IMR-90 (cell line): ENCODE data around the gene MED17. TPM values are rescaled to one million over a fixed set of nuclear protein-coding genes. Genes with fewer than 3 reads are reported as not detected.

Source experiments
- ATAC-seq: fragments of 200-7000 bp; cut with Tn5 transposase; 2 replicates; pipeline ENCODE4 v1.9.1; 2020; ENCODE audit warnings: low read depth, mild to moderate bottlenecking, moderate library complexity
- BruUV-seq: library from RNA; stranded (reverse); fragments of 400-500 nt; replicated peaks from 2 replicates; lab custom pipeline; 2021; lab: Mats Ljungman, UMichigan
- CTCF ChIA-PET: fragments of 300-600 bp; formaldehyde crosslinking; extraction: SDS; loops from one replicate; lab custom pipeline; 2021; ENCODE audit warnings: antibody characterized with exemption; lab: Yijun Ruan, JAX
- POLR2A ChIA-PET: fragments of 300-600 bp; sonication (Branson Sonifier 250); formaldehyde crosslinking; loops from one replicate; lab custom pipeline; 2022; ENCODE audit warnings: antibody characterized with exemption; ENCODE audit not compliant: unreplicated experiment; lab: Charles Lee
- DNase-seq: peaks from one replicate; pipeline ENCODE4 v3.0.0; 2013
- H2AFZ ChIP-seq: replicated peaks from 2 replicates; pipeline ENCODE3; 2013; ENCODE audit warnings: low read length, mild to moderate bottlenecking; ENCODE audit not compliant: poor library complexity
- H2AK5ac ChIP-seq: 2 replicates; pipeline ENCODE4 v1.6.1; 2013; ENCODE audit warnings: low read depth, low read length, inconsistent platforms
- H2AK9ac ChIP-seq: replicated peaks from 2 replicates; pipeline ENCODE3; 2013; ENCODE audit warnings: mild to moderate bottlenecking, low read depth, low read length, moderate library complexity; ENCODE audit not compliant: poor library complexity
- H2BK120ac ChIP-seq: 2 replicates; pipeline ENCODE4 v1.6.1; 2013; ENCODE audit warnings: low read depth, low read length, inconsistent platforms
- H2BK15ac ChIP-seq: 3 replicates; pipeline ENCODE4 v1.6.1; 2013; ENCODE audit warnings: low read depth, low read length, inconsistent platforms
- H2BK20ac ChIP-seq: 2 replicates; pipeline ENCODE4 v1.6.1; 2013; ENCODE audit warnings: low read depth, mild to moderate bottlenecking, inconsistent platforms, low read length, moderate library complexity
- H2BK5ac ChIP-seq: 2 replicates; pipeline ENCODE4 v1.6.1; 2013; ENCODE audit warnings: mild to moderate bottlenecking, low read depth, low read length, inconsistent platforms; ENCODE audit not compliant: poor library complexity, severe bottlenecking
- H3K14ac ChIP-seq: replicated peaks from 2 replicates; pipeline ENCODE4 v1.6.1; 2013; ENCODE audit warnings: low read depth, low read length, inconsistent platforms
- H3K18ac ChIP-seq: 2 replicates; pipeline ENCODE4 v1.6.1; 2013; ENCODE audit warnings: low read depth, low read length, control low read depth
- H3K23ac ChIP-seq: 2 replicates; pipeline ENCODE4 v1.6.1; 2013; ENCODE audit warnings: low read depth, low read length, inconsistent platforms
- H3K27ac ChIP-seq: 2 replicates; pipeline ENCODE4 v1.5.1; 2013; ENCODE audit warnings: mild to moderate bottlenecking, control low read depth, low read length; ENCODE audit not compliant: insufficient read depth
- H3K27me3 ChIP-seq: 2 replicates; pipeline ENCODE4 v1.6.1; 2013; ENCODE audit warnings: low read length; ENCODE audit not compliant: control insufficient read depth, insufficient read depth
- H3K36me3 ChIP-seq: 2 replicates; pipeline ENCODE4 v1.6.1; 2013; ENCODE audit warnings: low read length, mixed read lengths; ENCODE audit not compliant: control insufficient read depth, insufficient read depth
- H3K4ac ChIP-seq: 2 replicates; pipeline ENCODE4 v1.6.1; 2013; ENCODE audit warnings: low read depth, low read length, inconsistent platforms
- H3K4me1 ChIP-seq: 2 replicates; pipeline ENCODE4 v1.6.1; 2013; ENCODE audit warnings: low read length, mixed read lengths; ENCODE audit not compliant: control insufficient read depth, insufficient read depth
- H3K4me2 ChIP-seq: 2 replicates; pipeline ENCODE4 v1.6.1; 2013; ENCODE audit warnings: low read depth, mild to moderate bottlenecking, control low read depth, low read length, moderate library complexity
- H3K4me3 ChIP-seq: 2 replicates; pipeline ENCODE4 v1.5.1; 2013; ENCODE audit warnings: low read depth, mild to moderate bottlenecking, control low read depth, low read length, moderate library complexity; ENCODE audit not compliant: insufficient read depth
- H3K56ac ChIP-seq: 2 replicates; pipeline ENCODE4 v1.6.1; 2013; ENCODE audit warnings: low read length, inconsistent platforms; ENCODE audit not compliant: insufficient read depth; ENCODE audit errors: extremely low read depth
- H3K79me1 ChIP-seq, 2 experiments: 2 replicates each; pipeline ENCODE4 v1.6.1; 2013; ENCODE audit warnings: low read length in 2 of 2, inconsistent platforms in 1 of 2, low read depth in 1 of 2
- H3K9ac ChIP-seq: 2 replicates; pipeline ENCODE4 v1.6.1; 2013; ENCODE audit warnings: low read depth, low read length, control low read depth
- H3K9me1 ChIP-seq: 2 replicates; pipeline ENCODE4 v1.6.1; 2013; ENCODE audit warnings: low read length, inconsistent platforms; ENCODE audit not compliant: insufficient read depth
- H3K9me3 ChIP-seq: 2 replicates; pipeline ENCODE4 v1.6.1; 2013; ENCODE audit warnings: low read length; ENCODE audit not compliant: control insufficient read depth, insufficient read depth
- H4K20me1 ChIP-seq: 2 replicates; pipeline ENCODE4 v1.6.1; 2013; ENCODE audit warnings: low read length, inconsistent platforms; ENCODE audit not compliant: insufficient read depth
- H4K5ac ChIP-seq: 2 replicates; pipeline ENCODE4 v1.6.1; 2013; ENCODE audit warnings: mild to moderate bottlenecking, low read depth, low read length, control low read depth
- H4K8ac ChIP-seq, 2 experiments: 2 replicates each; pipeline ENCODE4 v1.6.1; 2013; ENCODE audit warnings: low read depth in 2 of 2, low read length in 2 of 2, control low read depth in 1 of 2, inconsistent platforms in 1 of 2
- H4K91ac ChIP-seq: 2 replicates; pipeline ENCODE4 v1.6.1; 2013; ENCODE audit warnings: low read depth, low read length, inconsistent platforms; ENCODE audit not compliant: insufficient read depth
- BHLHE40 ChIP-seq: fragments of 150-350 bp; IDR thresholded peaks from 2 replicates; pipeline ENCODE4 v1.6.1; 2016; ENCODE audit warnings: mild to moderate bottlenecking, low read depth, low read length
- CEBPB ChIP-seq: IDR thresholded peaks from 2 replicates; pipeline ENCODE4 v1.6.1; 2012; ENCODE audit warnings: low read depth, low read length, improper control_type of control experiment
- MAFK ChIP-seq: IDR thresholded peaks from 2 replicates; pipeline ENCODE4 v1.6.1; 2012; ENCODE audit warnings: low read depth, low read length, improper control_type of control experiment
- POLR2A ChIP-seq: IDR thresholded peaks from 2 replicates; pipeline ENCODE4 v1.6.1; 2012; ENCODE audit warnings: mild to moderate bottlenecking, low read depth, low read length
- RCOR1 ChIP-seq: IDR thresholded peaks from 2 replicates; pipeline ENCODE4 v1.6.1; 2012; ENCODE audit warnings: mild to moderate bottlenecking, low read length, improper control_type of control experiment; ENCODE audit not compliant: insufficient replicate concordance
- RFX5 ChIP-seq: IDR thresholded peaks from 2 replicates; pipeline ENCODE4 v1.8.0; 2012; ENCODE audit warnings: low read depth, mild to moderate bottlenecking, low read length, moderate library complexity
- USF2 ChIP-seq: fragments of 150-350 bp; IDR thresholded peaks from 2 replicates; pipeline ENCODE4 v1.6.1; 2017; ENCODE audit warnings: mild to moderate bottlenecking, antibody characterized with exemption, low read length, low read depth
- WGBS, 2 experiments: methylation state at CpG; one replicate each; pipeline versions ENCODE4 v1.1.5 to v1.1.7; 2013; ENCODE audit warnings: missing lambda C conversion rate in 2 of 2; ENCODE audit not compliant: insufficient read length in 1 of 2; ENCODE audit errors: extremely low coverage in 2 of 2; 5-methylcytosine and 5-hydroxymethylcytosine counted together
- dilution Hi-C: fragments of 300-500 bp; cut with HindIII; formaldehyde crosslinking; loops from one replicate; pipeline ENCODE4 v1.14.3; 2018; ENCODE audit warnings: low sequenced_read_pairs; ENCODE audit not compliant: unreplicated experiment
- in situ Hi-C: fragments of 300-500 bp; cut with MboI; formaldehyde crosslinking; loops from 3 replicates; pipeline ENCODE4 v1.14.3; 2019; ENCODE audit warnings: low sequenced_read_pairs, inconsistent platforms, mixed read lengths
- intact Hi-C: fragments of 100-400 bp; cut with micrococcal nuclease; formaldehyde crosslinking; loops from 2 replicates; pipeline ENCODE4 v1.10.0; 2022
- polyA plus RNA-seq, 3 experiments: library from polyadenylated mRNA; depleted of rRNA; stranded (reverse); fragments of >200 nt; gene quantifications; 2 replicates each; pipeline ENCODE4 v1.2.3, GENCODE V29; 2012; ENCODE audit warnings: low replicate concordance in 1 of 3
- total RNA-seq: library from RNA; depleted of rRNA; stranded (reverse); fragments of >200 nt; gene quantifications from 2 replicates; pipeline ENCODE4 v1.2.3, GENCODE V29; 2012

MED17 gene
- total and polyA plus RNA-seq, 2 of the 4 experiments (the other 2 are of a cell fraction) = 20.0 to 23.3 TPM

DNA sequence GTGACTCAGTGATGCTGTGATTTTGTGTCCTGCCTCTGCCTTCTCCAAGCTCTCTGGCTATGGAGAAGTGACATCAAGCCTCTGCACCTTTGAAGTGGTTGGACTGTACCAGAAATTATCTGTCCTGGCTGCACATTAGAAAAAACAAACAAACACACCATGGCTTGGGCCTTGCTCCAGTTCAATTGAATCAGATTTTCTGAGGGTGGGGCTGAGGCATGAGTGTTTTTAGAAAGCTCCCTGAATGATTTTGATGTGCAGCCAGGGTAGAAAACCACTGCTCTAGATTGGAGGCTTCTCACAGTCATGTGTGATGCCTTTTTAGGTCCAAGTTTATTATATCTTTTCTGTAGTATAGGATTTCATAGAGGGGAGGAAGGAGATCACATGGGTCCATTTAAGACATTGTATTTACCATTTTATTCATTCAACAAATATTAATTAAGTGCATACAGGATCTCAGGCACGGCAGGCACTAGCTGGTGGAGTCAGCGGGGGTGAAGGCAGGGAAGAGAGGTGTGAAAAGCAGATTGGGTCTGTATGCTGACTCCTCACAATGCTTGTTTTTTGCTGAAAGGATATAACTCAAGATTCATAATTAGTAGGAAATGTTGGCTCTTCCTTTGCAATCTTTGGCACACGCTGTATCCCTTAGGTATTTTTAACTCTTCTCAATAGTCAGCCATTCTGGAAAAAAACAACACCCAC lies 73.5 kb downstream of the MED17 start:
- no peak overlapping the region for H3K9ac ChIP-seq
- no peaks in the 10 kb centered on the region for H3K4me1 ChIP-seq
- in situ Hi-C loops = no loop called here
- no peak overlapping the region for H2AK5ac ChIP-seq
- ChIA-PET CTCF (no interaction called here), POLR2A (no interaction called here)
- H3K4me2 ChIP-seq = no peak overlapping the region
- H3K4me3 ChIP-seq = no peak overlapping the region
- no peak overlapping the region for H2BK5ac ChIP-seq
- no peaks in the 10 kb centered on the region; the same call in 1 of the 2 replicates for H3K9me1 ChIP-seq
- DNase-seq (no peak), ATAC-seq (peak; percentile 37; the same call in 1 of the 2 replicates)
- BruUV-seq = no TSS peak
- H3K9me3 ChIP-seq = no peaks in the 10 kb centered on the region
- H2BK15ac ChIP-seq = no peak overlapping the region
- intact Hi-C loops = no loop called here
- WGBS, 2 experiments = no CpG with 5 or more reads among the region's 3 CpGs
- no peak overlapping the region for H3K4ac ChIP-seq
- H4K91ac ChIP-seq = no peak overlapping the region
- no peak overlapping the region for H3K18ac ChIP-seq
- no peak overlapping the region for H2BK120ac ChIP-seq
- no peak overlapping the region for H3K23ac ChIP-seq
- H3K56ac ChIP-seq = no peak overlapping the region
- no peak overlapping the region for H2AK9ac ChIP-seq
- H2AFZ ChIP-seq = no peak overlapping the region
- no peaks in the 10 kb centered on the region for H3K79me1 ChIP-seq
- dilution Hi-C loops = no loop called here
- H2BK20ac ChIP-seq = no peak overlapping the region
- H3K36me3 ChIP-seq = no peaks in the 10 kb centered on the region
- H3K27ac ChIP-seq = no peak overlapping the region
- no peaks in the 10 kb centered on the region for H4K20me1 ChIP-seq
- no peak overlapping the region for H4K8ac ChIP-seq
- H3K27me3 ChIP-seq = peaks cover 3% of the 10 kb centered on the region
- no peak overlapping the region for H3K14ac ChIP-seq
- H4K5ac ChIP-seq = no peak overlapping the region
- TF ChIP-seq MAFK (no peak), RFX5 (no peak), USF2 (no peak), RCOR1 (no peak), POLR2A (no peak), CEBPB (no peak), BHLHE40 (no peak)
